Esophagus muscularis mucosa (tissue), 3 donors: ENCODE results near the gene MTX2.

ENCODE experiments used
- POLR2A ChIP-seq: fragments of 450-650 bp; IDR thresholded peaks from one replicate; pipeline ENCODE4 v1.6.1; 2017; ENCODE audit warnings: antibody characterized with exemption, moderate library complexity, mild to moderate bottlenecking, low read depth
- TF ChIP-seq, protein P1 (sequence below), 3 experiments: fragments of 200-600 bp in 2 of 3; fragments of 450-650 bp in 1 of 3; sonication (generic) in 2 of 3; IDR thresholded peaks; one replicate each; pipeline ENCODE4 v1.5.1; 2017 to 2019; ENCODE audit warnings: antibody characterized with exemption in 3 of 3, mild to moderate bottlenecking in 2 of 3, moderate library complexity in 1 of 3

DNA sequence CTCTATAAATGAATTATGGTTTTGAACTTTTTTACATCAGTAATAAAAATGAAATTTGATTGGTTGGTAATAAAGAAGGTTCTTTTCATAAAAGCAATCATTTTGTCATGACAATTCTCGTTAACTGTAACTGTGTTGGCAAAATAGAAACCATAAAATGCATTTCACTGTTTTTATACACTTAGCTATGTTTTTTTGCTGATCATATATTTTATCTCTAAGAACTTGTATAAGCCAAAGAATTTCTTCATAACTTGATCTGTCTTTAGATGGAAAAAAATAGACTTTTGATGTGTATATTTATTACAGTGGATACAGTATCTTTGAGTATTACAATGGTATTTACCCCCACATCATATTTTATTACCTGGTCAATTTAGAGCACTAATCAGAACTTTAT, 9.7 kb downstream of the MTX2 start:
- TF ChIP-seq, protein P1, sequence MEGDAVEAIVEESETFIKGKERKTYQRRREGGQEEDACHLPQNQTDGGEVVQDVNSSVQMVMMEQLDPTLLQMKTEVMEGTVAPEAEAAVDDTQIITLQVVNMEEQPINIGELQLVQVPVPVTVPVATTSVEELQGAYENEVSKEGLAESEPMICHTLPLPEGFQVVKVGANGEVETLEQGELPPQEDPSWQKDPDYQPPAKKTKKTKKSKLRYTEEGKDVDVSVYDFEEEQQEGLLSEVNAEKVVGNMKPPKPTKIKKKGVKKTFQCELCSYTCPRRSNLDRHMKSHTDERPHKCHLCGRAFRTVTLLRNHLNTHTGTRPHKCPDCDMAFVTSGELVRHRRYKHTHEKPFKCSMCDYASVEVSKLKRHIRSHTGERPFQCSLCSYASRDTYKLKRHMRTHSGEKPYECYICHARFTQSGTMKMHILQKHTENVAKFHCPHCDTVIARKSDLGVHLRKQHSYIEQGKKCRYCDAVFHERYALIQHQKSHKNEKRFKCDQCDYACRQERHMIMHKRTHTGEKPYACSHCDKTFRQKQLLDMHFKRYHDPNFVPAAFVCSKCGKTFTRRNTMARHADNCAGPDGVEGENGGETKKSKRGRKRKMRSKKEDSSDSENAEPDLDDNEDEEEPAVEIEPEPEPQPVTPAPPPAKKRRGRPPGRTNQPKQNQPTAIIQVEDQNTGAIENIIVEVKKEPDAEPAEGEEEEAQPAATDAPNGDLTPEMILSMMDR (IDR thresholded peaks at IDR 0.05), result no peak
- no peak for TF ChIP-seq POLR2A
